HG02852 (cell line): ENCODE measurements around the gene ERMAP.
"Not testable (repeated sequence)": the region's sequence is repeated elsewhere in the genome, so short reads cannot be mapped to it uniquely, and the experiment has no call there.

Experiments
- ATAC-seq: cut with Tn5 transposase; IDR thresholded peaks from one replicate; pipeline ENCODE4 v1.9.1; 2021; ENCODE audit warnings: mild to moderate bottlenecking, moderate library complexity; ENCODE audit not compliant: unreplicated experiment

ERMAP gene

GRCh38 chr1:42806593-42806992 lies 10.3 kb upstream of the ERMAP start:
- ATAC-seq, result no peak

DNA sequence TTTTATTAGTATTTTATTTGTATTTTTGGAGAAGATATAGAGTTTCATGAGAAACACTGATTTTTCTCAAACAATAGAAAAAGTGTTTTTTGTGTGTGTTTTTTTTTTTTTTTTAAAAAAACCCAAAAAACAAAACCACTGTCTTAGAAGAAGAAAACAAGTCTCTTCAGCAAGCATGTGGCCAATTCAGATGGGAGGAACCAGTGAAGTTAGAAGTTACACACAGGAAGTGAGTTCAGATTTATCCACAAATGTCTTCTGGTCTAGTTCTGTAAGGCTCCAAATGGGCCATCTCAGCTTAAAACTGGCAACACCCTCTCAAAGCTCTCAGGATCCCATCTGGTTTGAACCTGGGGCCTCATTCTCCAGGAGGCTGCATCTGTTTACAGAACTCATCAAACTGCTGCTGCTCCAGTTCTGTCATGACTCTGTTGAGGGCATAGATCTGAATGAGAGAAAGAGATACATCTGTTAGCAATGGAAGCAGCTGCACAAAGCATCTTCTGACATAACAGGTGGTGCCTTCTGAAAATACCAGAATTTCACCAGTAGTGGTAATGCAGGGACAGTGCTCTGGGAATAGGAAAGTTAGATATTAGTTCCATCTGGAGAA lies 9.8 kb upstream of the ERMAP start:
- no peak for ATAC-seq

GRCh38 chr1:42814815-42815214 lies 2.1 kb upstream of the ERMAP start:
- ATAC-seq, result not testable (repeated sequence)

DNA sequence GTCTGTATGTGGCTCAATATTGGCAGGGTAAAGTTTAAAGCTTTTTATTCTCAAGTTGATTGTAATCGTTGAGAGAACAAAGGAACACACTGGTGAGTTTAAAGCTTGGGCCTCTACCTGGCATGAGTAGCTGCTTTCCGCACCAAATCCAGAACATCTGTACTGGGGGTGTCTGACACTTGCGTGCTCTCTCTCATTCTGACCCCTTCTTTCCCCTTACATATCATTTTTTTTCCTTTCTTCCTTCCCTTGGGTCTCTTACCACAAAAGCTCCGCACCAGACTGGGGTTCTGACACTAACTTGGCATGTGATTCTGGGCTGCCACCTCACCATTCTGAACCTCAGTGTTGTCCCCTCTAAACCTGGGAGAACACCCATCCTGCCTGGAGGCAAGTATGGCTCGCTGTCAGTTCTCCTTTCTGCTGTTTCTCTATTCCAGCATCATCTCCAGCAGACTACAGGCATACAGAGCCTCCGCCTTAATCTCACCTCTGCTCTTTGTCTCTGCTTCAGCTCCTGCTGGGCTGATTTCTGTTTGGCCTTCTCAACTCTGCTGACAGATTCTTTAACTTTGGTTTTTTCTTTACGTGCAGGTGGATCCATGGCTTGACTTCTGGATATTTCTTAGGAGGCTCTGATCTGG lies 859 bp upstream of the ERMAP start:
- ATAC-seq, result no peak

- no peak for ATAC-seq
Observed at GRCh38 chr1:42817440-42817767, 482 bp downstream of the ERMAP start.

DNA sequence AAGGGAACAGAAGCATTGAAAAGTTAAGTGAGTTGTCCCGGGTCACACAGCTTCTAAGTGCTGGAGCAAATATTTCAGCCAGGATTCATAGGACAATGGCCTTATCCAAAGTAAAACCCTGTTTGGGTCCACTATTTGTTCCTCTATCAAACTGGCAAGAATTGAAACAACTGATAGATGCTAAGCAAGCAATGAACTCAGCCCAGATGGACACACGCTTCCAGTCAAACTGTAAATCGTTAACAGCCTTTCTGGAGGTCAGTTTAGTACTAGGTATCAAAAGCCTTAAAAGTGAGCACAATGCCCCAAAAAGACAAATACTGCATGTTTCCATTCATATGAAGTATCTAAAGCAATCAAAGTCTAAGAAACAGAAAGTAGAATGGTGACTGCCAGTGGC lies 1.1 kb downstream of the ERMAP start:
- ATAC-seq, result no peak

- ATAC-seq, result no peak
Observed at GRCh38 chr1:42820813-42821212, 3.9 kb downstream of the ERMAP start.

DNA sequence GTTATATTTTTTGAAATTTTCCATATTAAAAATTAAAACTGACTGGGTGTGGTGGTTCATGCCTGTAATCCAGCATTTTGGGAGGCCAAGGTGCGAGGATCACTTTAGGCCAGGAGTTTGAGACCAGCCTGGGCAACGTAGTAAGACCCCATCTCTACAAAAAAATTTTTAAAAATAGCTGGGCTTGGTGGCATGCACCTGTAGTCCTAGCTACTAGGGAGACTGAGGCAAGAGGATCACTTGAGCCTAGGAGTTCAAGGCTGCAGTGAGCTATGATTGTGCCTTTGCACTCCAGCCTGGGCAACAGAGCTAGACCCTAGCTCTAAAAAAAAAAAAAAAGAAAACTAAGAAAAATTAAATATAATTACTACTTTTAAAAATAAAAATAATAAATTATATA lies 4.8 kb downstream of the ERMAP start:
- no peak for ATAC-seq

DNA sequence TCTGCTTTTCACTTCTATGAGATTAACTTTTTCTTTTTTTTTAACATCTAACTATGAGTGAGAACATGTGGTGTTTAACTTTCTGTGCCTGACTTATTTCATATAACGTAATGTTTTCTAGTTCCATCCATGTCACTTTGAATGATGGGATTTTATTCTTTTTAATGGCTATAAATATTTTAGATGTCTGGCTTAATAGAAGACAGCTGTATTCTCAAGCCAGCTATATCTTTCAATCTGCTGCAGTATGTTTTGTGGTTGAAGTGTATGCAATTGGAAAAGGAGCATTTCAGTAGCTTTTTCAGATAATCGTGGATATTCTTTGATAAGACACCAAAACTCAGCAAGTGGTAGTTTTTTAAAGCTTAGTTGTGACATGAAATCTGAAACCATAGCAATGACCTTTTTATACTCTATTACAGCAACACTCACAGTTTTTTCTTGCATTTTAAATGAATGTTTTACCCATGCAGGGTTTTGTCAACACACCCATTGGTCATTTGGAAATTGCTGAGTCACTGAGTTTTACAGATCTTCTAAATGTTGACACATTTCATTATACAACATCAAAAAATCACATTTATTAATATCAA lies 6.0 kb downstream of the ERMAP start:
- no peak for ATAC-seq

GRCh38 chr1:42824481-42825035 lies 7.6 kb downstream of the ERMAP start:
- ATAC-seq, result no peak

DNA sequence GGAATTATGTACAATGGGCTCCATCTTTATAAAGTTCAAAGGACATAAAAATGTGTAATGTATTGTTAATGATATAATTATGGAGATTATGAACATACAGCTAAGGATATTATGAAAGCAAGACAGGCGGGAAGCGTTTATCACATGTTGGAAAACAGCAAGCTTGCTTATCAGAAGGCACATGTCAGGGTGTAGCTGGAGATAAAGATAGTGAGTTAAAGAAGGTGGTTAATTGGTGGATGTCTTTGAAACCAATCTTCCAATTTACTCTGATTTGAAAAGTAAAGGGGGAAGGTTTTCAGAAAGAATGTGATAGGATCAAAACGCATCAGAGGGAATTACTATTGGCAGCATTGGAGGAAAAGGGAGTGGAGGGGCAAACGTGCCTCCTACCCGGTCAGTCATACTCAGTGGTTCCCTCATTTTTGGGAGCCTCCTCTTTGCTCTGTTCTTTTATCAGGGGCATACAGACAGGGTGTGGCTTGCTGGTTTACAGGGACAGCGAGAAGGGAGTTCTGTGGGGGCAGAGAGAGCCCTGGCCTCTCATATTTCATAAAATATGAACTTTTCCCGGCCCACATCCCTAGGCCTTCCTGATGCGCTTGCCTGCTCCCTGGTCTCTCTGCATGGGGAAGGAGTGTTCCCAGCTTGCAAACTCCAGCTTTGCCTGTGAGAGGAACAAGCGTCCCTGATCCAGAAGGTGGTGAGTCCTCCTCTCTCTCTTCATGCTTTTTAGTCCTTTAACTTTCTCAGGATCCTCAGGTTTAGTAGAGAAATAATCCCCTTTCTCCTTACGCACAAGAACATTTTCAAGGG lies 8.3 kb downstream of the ERMAP start:
- no peak for ATAC-seq

DNA sequence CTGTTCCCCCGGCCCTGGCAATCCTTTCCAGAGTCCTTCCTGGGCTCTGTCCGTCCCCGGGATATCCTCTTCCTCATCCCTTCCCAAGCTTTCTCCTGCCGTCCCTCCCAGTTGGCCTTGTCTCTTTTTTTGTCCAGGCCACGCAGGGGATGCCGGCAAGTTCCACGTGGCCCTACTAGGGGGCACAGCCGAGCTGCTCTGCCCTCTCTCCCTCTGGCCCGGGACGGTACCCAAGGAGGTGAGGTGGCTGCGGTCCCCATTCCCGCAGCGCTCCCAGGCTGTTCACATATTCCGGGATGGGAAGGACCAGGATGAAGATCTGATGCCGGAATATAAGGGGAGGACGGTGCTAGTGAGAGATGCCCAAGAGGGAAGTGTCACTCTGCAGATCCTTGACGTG lies 13.7 kb downstream of the ERMAP start:
- no peak for ATAC-seq

- ATAC-seq, result no peak
Observed at GRCh38 chr1:42831273-42831672, 14.4 kb downstream of the ERMAP start.

- no peak for ATAC-seq
Observed at GRCh38 chr1:42832641-42833240, 15.8 kb downstream of the ERMAP start.

DNA sequence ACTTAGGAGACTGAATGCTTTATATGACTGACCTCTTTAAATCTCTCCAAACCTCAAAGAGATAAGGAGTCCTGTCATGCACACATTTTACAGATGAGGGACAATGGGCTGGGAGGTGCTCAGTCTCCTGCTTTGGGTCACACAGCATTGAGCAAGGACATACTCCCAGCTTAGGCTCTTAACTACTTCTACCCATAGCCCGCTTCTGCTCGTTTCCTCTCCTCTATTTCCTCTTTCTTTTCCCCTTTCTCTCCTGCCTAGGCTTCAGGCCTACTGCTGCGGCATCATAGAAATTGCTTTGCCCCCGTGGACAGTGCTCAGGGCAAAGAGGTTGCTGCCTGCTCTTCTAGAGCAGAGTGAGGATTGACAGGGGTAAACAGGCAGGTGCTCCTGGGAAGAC lies 17.1 kb downstream of the ERMAP start:
- no peak for ATAC-seq

DNA sequence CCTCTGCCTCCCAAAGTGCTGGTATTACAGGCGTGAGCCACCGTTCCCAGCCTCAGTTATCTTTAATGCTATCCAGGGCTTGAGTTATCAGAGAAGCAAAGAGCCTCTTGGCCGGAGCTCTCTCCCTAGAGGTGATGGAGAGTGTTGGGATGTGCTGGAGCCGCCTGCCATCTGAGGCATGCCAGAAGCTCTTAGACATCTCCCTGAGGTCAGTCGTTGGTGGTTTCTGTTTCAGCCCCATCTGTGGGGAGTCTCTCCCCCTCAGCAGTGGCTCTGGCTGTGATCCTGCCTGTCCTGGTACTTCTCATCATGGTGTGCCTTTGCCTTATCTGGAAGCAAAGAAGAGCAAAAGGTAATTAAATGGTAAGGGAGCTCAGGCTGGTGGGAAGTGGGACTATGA lies 17.9 kb downstream of the ERMAP start:
- no peak for ATAC-seq

GRCh38 chr1:42835422-42835821 lies 18.5 kb downstream of the ERMAP start:
- ATAC-seq, result no peak

DNA sequence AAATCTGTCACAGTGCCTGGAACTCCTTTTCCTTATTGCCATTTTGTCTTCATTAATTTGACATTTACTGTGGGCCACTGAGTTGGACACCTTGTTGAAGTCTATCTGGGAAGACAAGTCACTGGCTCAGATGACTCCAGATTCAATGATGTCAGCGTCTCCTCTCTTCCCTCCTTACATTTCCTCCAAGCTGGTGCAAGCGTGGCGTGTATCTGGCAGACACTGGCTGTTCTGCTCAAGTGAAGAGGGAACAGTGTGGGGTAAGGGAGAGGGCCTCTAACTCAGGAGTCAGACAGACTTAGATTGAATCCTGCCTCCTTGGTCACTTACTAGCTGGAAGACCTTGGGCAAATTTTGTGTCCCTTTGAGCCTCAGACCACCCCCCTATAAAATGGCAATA lies 20.8 kb downstream of the ERMAP start:
- ATAC-seq, result no peak

- ATAC-seq, result no peak
Observed at GRCh38 chr1:42838482-42839190, 21.7 kb downstream of the ERMAP start.

DNA sequence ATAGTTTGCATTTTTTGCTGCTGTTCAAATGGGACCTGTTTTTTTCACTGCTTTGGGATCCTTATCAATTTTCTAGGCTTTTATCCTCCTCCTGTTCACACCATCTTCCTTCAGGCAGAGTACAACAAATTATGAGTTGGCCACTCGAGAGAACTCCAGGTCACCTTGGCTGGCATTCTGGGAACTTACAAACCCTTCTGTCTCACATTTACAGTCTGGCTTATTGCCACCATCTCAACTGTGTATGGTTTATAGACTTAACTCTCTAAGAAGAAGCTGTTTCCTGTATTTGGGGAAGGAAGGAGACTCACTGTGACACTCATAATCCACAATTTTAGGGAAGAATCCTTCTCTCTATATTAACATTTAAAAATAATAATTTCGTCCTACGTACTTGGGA lies 24.1 kb downstream of the ERMAP start:
- no peak for ATAC-seq
